Measurements from ENCODE around the gene ECT2L.

- TF ChIP-seq, protein P1, sequence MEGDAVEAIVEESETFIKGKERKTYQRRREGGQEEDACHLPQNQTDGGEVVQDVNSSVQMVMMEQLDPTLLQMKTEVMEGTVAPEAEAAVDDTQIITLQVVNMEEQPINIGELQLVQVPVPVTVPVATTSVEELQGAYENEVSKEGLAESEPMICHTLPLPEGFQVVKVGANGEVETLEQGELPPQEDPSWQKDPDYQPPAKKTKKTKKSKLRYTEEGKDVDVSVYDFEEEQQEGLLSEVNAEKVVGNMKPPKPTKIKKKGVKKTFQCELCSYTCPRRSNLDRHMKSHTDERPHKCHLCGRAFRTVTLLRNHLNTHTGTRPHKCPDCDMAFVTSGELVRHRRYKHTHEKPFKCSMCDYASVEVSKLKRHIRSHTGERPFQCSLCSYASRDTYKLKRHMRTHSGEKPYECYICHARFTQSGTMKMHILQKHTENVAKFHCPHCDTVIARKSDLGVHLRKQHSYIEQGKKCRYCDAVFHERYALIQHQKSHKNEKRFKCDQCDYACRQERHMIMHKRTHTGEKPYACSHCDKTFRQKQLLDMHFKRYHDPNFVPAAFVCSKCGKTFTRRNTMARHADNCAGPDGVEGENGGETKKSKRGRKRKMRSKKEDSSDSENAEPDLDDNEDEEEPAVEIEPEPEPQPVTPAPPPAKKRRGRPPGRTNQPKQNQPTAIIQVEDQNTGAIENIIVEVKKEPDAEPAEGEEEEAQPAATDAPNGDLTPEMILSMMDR (conservative IDR thresholded peaks at IDR 0.05; ENCODE audit: low read depth in 2 of 2): no peak
- no peak for TF ChIP-seq POLR2AphosphoS5 (IDR thresholded peaks at IDR 0.05; ENCODE audit: low read depth)
- no peak for TF ChIP-seq EZH2 (IDR thresholded peaks at IDR 0.05; ENCODE audit: low read depth, unreplicated experiment)
- no peak for TF ChIP-seq REST (IDR thresholded peaks at IDR 0.05; ENCODE audit: unreplicated experiment)
- TF ChIP-seq, protein P2, sequence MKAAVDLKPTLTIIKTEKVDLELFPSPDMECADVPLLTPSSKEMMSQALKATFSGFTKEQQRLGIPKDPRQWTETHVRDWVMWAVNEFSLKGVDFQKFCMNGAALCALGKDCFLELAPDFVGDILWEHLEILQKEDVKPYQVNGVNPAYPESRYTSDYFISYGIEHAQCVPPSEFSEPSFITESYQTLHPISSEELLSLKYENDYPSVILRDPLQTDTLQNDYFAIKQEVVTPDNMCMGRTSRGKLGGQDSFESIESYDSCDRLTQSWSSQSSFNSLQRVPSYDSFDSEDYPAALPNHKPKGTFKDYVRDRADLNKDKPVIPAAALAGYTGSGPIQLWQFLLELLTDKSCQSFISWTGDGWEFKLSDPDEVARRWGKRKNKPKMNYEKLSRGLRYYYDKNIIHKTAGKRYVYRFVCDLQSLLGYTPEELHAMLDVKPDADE (IDR thresholded peaks at IDR 0.05): no peak
Measured at GRCh38 chr6:138897031-138897430, 101.1 kb downstream of the ECT2L start.
